ENCODE results near the gene DSCAML1.

Gene DSCAML1

DNA sequence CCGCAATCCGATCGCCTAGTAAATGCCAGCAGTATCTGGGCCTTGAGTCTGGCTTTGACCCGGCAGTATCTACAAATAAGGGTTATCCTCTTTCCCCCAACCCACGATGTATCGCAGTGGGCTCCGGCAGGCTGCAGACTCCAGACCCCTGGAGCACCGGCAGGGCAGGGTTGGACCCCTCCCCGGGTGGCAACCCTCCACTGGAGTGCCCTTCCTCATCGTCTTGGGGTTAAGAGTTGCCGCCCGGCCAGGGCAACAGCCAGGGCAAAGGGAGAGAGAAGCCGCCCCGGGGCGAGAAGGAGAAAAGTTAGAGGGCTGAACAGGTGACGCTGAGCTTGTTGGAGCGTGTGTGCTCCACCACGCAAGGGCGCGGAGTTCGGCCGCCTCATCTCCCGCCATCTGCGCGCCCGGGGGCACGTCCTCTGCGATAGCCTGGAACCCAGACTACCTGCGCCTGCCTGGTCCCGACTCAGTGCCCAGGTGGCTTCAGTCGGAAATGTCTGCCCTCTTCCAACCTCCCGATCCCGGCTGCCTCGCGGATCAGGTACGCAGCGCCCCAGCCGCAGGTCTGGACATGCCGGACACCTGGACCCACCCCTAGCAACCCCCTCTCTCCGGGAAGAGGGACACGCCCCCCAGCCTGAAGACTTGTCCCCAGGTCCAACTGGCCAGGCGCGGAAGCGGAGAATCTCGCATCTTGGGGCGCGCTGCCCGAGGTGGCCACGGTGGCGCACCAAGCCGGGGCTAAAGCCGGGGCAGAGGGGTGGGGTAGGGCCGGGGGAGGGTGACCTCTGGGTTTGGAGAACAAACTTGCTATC is 1.2 kb downstream of the DSCAML1 start:
- DNase-seq (ENCODE audit: low read depth) = no peak
- no peak overlapping the region for H3K4me3 ChIP-seq (replicated peaks; ENCODE audit: low read depth, low read length)
- TF ChIP-seq, protein P1, sequence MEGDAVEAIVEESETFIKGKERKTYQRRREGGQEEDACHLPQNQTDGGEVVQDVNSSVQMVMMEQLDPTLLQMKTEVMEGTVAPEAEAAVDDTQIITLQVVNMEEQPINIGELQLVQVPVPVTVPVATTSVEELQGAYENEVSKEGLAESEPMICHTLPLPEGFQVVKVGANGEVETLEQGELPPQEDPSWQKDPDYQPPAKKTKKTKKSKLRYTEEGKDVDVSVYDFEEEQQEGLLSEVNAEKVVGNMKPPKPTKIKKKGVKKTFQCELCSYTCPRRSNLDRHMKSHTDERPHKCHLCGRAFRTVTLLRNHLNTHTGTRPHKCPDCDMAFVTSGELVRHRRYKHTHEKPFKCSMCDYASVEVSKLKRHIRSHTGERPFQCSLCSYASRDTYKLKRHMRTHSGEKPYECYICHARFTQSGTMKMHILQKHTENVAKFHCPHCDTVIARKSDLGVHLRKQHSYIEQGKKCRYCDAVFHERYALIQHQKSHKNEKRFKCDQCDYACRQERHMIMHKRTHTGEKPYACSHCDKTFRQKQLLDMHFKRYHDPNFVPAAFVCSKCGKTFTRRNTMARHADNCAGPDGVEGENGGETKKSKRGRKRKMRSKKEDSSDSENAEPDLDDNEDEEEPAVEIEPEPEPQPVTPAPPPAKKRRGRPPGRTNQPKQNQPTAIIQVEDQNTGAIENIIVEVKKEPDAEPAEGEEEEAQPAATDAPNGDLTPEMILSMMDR (IDR thresholded peaks at IDR 0.05; ENCODE audit: low read length, missing control alignments) = no peak

DNA sequence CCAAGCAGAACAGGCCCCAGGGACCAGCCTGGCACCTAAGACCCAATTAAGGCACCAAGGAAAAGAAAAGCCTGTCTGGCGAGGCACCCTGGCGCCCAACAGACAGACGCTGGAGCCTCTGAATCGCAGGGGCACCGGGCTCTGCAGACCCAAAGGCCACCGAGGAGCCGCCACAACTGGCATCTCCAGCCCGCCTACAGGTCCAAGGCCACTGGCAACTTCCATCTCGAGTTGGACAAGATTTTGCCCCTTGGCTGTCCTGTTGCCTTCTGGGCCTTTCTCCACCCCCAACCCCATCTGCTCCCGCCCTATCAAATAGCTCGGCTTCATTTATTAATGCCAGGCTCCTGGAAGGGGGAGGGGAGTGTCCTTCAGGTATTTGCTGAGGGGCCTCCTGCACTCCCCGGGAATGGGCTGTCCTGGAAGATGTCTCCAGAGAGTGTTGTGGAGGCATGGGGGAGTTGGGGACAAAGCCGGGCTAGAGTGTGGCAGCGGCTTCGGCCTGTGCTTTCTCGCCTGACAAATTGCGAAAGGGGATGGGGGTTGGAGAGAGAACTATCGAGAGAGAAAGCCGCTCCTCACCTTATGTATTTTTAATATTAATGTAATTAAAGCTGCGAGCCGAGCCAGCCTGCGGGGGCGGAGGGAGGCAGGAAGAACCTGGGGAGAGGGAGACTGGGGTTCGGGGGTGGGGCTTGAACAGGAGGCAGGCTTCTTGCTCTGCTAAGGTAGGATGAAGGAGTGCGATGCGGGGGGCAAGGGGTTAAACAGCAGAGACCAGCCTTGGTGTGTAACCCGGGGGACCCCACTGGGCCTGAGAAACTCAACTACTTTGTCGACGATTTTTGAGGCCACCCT is 2.0 kb downstream of the DSCAML1 start:
- H3K4me3 ChIP-seq (replicated peaks; ENCODE audit: low read depth, low read length) = no peak overlapping the region
- DNase-seq (ENCODE audit: low read depth) = no peak
- TF ChIP-seq, protein P1 (IDR thresholded peaks at IDR 0.05; ENCODE audit: low read length, missing control alignments) = no peak

DNA sequence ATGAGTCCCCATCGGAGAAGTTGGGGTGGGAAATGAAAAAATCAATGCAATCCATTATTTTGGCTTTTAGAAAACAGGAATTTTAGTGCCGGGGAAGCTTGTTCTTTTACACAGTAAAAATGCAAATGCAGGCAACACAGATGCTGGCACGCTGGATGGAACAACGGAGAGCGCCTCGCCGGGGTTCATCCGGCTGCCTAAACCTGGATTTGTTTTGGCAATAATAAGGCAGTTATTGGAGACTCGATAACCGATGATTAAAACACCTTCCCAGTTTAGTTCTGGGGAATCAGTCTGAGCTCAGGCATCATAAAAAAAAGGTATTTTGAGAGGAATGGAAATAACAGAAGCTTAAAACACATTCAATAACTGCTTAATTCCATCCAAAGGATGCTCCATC is 2.9 kb downstream of the DSCAML1 start:
- no peak for DNase-seq (ENCODE audit: low read depth)
- H3K4me3 ChIP-seq (replicated peaks; ENCODE audit: low read depth, low read length) = no peak overlapping the region
- TF ChIP-seq, protein P1 (IDR thresholded peaks at IDR 0.05; ENCODE audit: low read length, missing control alignments) = no peak

DNA sequence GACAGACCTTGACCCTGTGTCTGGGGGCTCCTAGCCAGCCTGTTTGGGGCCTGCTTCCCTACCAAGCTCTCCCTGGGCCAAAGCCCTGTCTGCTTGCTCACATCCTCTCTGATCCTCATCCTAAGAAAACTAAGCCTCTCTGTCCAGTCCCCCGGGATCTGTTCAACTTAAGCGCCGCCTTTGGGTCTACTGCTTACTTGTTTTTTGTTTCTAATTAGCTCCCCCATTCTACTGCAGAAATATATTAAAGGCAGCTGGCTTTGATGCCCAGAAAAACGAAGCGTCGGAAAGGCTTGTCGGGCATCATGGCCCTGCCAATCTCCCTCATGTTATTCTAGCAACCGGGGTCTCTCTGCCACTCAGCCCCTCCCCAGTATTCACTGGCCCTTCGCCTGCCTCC is 3.4 kb downstream of the DSCAML1 start:
- TF ChIP-seq, protein P1 (IDR thresholded peaks at IDR 0.05; ENCODE audit: low read length, missing control alignments) = no peak
- no peak for DNase-seq (ENCODE audit: low read depth)
- no peak overlapping the region for H3K4me3 ChIP-seq (replicated peaks; ENCODE audit: low read depth, low read length)

DNA sequence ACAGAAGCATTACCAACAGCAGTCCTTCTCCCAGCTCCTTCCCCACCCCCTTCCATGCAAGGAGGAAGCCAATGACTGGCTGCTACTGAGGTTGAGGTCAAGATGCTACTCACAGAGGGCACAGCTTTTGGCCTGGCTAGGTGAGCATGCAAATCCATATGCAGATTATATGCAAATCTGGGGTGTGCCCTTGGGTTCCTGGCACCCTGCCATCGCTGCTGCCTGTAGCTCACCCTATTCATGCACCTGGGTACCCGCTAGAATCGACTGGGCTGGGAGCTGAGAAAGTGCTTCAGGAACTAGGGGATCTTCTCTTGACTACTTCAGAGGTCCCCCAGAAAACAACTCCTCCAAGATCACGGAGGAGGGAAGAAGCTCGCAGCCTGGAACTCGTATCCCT is 4.0 kb downstream of the DSCAML1 start:
- TF ChIP-seq, protein P1 (IDR thresholded peaks at IDR 0.05; ENCODE audit: low read length, missing control alignments) = no peak
- no peak overlapping the region for H3K4me3 ChIP-seq (replicated peaks; ENCODE audit: low read depth, low read length)
- no peak for DNase-seq (ENCODE audit: low read depth)

DNA sequence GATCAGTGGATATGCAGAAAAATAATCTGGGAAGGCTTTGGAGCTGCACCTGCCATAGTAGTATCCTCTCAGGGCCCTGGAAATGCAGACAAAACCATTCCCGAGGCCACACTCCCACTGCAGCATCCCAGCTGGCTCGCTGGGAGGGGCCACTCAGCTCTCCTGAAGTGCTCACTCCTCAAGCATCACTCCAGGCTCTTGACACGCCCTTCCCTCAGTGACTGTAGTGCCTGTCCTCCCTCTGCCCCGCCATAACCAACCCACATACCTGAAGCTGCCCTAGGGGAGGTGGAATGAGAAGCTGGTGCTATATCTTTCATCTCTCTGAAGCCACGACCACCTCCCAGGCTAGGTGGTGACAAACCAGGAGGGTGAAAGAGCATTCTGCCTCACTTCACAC is 4.8 kb downstream of the DSCAML1 start:
- TF ChIP-seq, protein P1 (IDR thresholded peaks at IDR 0.05; ENCODE audit: low read length, missing control alignments) = no peak
- no peak for DNase-seq (ENCODE audit: low read depth)
- H3K4me3 ChIP-seq (replicated peaks; ENCODE audit: low read depth, low read length) = no peak overlapping the region
